Upper lobe of right lung (tissue), 1 donor: ENCODE results near the gene SPATS2. TPM values are rescaled to one million over a fixed set of nuclear protein-coding genes. Genes with fewer than 3 reads are reported as not detected.

Experiments
- ATAC-seq: fragments of 200-7000 bp; cut with Tn5 transposase; one replicate; pipeline ENCODE4 v1.9.1; 2020; ENCODE audit warnings: mild to moderate bottlenecking, moderate library complexity
- DNase-seq: peaks from one replicate; pipeline ENCODE4 v3.0.0-alpha.2; 2020
- H3K27ac ChIP-seq: fragments of 200-600 bp; one replicate; pipeline ENCODE4 v1.8.0; 2022
- H3K27me3 ChIP-seq: fragments of 200-600 bp; one replicate; pipeline ENCODE4 v1.8.0; 2022; ENCODE audit warnings: mild to moderate bottlenecking
- H3K36me3 ChIP-seq: fragments of 200-600 bp; one replicate; pipeline ENCODE4 v1.8.0; 2022
- H3K4me1 ChIP-seq: fragments of 200-600 bp; one replicate; pipeline ENCODE4 v1.8.0; 2022
- H3K4me3 ChIP-seq: fragments of 200-600 bp; one replicate; pipeline ENCODE4 v1.8.0; 2022; ENCODE audit warnings: mild to moderate bottlenecking
- H3K9me3 ChIP-seq: fragments of 200-600 bp; one replicate; pipeline ENCODE4 v1.8.0; 2022
- CTCF ChIP-seq: fragments of 200-600 bp; IDR thresholded peaks from one replicate; pipeline ENCODE4 v1.8.0; 2022; ENCODE audit warnings: antibody characterized with exemption
- intact Hi-C: fragments of 100-400 bp; cut with DNase I; formaldehyde crosslinking; loops from one replicate; pipeline ENCODE4 v1.11.0; 2022
- total RNA-seq: library from RNA; stranded (reverse); fragmentation: NEBNext Ultra II Directional; extraction: Animal tissue kit (Norgen Biotek cat#: 25700); gene quantifications from one replicate; pipeline ENCODE4 v1.2.1, GENCODE V29; 2021
- donor health status: DM: no; HTN: yes; CAD: no; lungs with severe emphysema.

SPATS2 gene
- total RNA-seq, 1 donor from 2014 or later: 12.6 TPM

- peak; percentile 86 for ATAC-seq
- Histone ChIP-seq H3K27ac (no peak overlapping the region), H3K27me3 (no peaks in the 10 kb centered on the region), H3K4me3 (no peak overlapping the region), H3K36me3 (peaks cover 4% of the 10 kb centered on the region), H3K9me3 (no peaks in the 10 kb centered on the region), H3K4me1 (no peaks in the 10 kb centered on the region)
- intact Hi-C loops: no loop called here
- no peak for DNase-seq
- TF ChIP-seq CTCF: no peak
Measured at GRCh38 chr12:49482095-49483051, 115.1 kb downstream of the SPATS2 start.

- DNase-seq (no peak), ATAC-seq (no peak)
- no peaks in the 10 kb centered on the region for H3K9me3 ChIP-seq
- no peak overlapping the region for H3K4me3 ChIP-seq
- intact Hi-C loops: no loop called here
- no peak for TF ChIP-seq CTCF
- H3K4me1 ChIP-seq: no peaks in the 10 kb centered on the region
- no peaks in the 10 kb centered on the region for H3K27me3 ChIP-seq
- H3K36me3 ChIP-seq: peaks cover 4% of the 10 kb centered on the region
- H3K27ac ChIP-seq: no peak overlapping the region
Measured at GRCh38 chr12:49483619-49484018, 116.4 kb downstream of the SPATS2 start.

GRCh38 chr12:49487605-49488004, 120.3 kb downstream of the SPATS2 start:
- Histone ChIP-seq H3K9me3 (no peaks in the 10 kb centered on the region), H3K27ac (no peak overlapping the region), H3K36me3 (peaks cover 4% of the 10 kb centered on the region), H3K4me3 (no peak overlapping the region), H3K27me3 (no peaks in the 10 kb centered on the region), H3K4me1 (no peaks in the 10 kb centered on the region)
- no peak for TF ChIP-seq CTCF
- ATAC-seq (no peak), DNase-seq (no peak)
- intact Hi-C loops: no loop called here

- intact Hi-C loops: no loop called here
- DNase-seq (no peak), ATAC-seq (no peak)
- no peak overlapping the region for H3K27ac ChIP-seq
- H3K4me1 ChIP-seq: no peaks in the 10 kb centered on the region
- peaks cover 4% of the 10 kb centered on the region for H3K36me3 ChIP-seq
- TF ChIP-seq CTCF: no peak
- no peaks in the 10 kb centered on the region for H3K9me3 ChIP-seq
- no peaks in the 10 kb centered on the region for H3K27me3 ChIP-seq
- no peak overlapping the region for H3K4me3 ChIP-seq
Measured at GRCh38 chr12:49489154-49489553, 121.9 kb downstream of the SPATS2 start.

- Histone ChIP-seq H3K27me3 (no peaks in the 10 kb centered on the region), H3K36me3 (peaks cover 4% of the 10 kb centered on the region), H3K27ac (no peak overlapping the region), H3K4me1 (no peaks in the 10 kb centered on the region), H3K9me3 (no peaks in the 10 kb centered on the region), H3K4me3 (no peak overlapping the region)
- ATAC-seq (no peak), DNase-seq (no peak)
- no peak for TF ChIP-seq CTCF
- intact Hi-C loops: no loop called here
Measured at GRCh38 chr12:49489720-49490119, 122.5 kb downstream of the SPATS2 start.
